Endodermal cell (in vitro differentiated cells): ENCODE data around the gene LIPC. TPM values are rescaled to one million over a fixed set of nuclear protein-coding genes. Genes with fewer than 3 reads are reported as not detected.

Source experiments
- DNase-seq: peaks from one replicate; pipeline ENCODE4 v3.0.0-alpha.2; 2017
- H3K27ac ChIP-seq: 2 replicates; pipeline ENCODE4 v1.5.1; 2013; ENCODE audit warnings: mild to moderate bottlenecking, low read depth, low read length, moderate library complexity
- H3K27me3 ChIP-seq: 2 replicates; pipeline ENCODE4 v1.6.1; 2013; ENCODE audit warnings: mild to moderate bottlenecking, low read length, moderate library complexity; ENCODE audit not compliant: insufficient read depth, control insufficient read depth, poor library complexity, severe bottlenecking
- H3K36me3 ChIP-seq: 2 replicates; pipeline ENCODE4 v1.7.0; 2013; ENCODE audit warnings: mild to moderate bottlenecking, low read length, moderate library complexity; ENCODE audit not compliant: control insufficient read depth, insufficient read depth
- H3K4me1 ChIP-seq: one replicate; pipeline ENCODE4 v1.7.0; 2013; ENCODE audit warnings: low read length; ENCODE audit not compliant: control insufficient read depth, insufficient read depth
- H3K4me3 ChIP-seq: 2 replicates; pipeline ENCODE4 v1.5.1; 2013; ENCODE audit warnings: mild to moderate bottlenecking, low read length, moderate library complexity
- H3K9ac ChIP-seq: 2 replicates; pipeline ENCODE4 v1.6.1; 2013; ENCODE audit warnings: mild to moderate bottlenecking, low read length, moderate library complexity; ENCODE audit not compliant: poor library complexity, severe bottlenecking; ENCODE audit errors: extremely low read depth
- H3K9me3 ChIP-seq: 2 replicates; pipeline ENCODE4 v1.6.1; 2013; ENCODE audit warnings: mild to moderate bottlenecking, low read length, moderate library complexity; ENCODE audit not compliant: control insufficient read depth
- H3K27ac Mint-ChIP-seq: 2 replicates; pipeline ENCODE4 v1.8.0; 2020; ENCODE audit warnings: mixed read lengths
- H3K27me3 Mint-ChIP-seq: 2 replicates; pipeline ENCODE4 v1.8.0; 2021; ENCODE audit warnings: mild to moderate bottlenecking, mixed read lengths; ENCODE audit not compliant: insufficient read depth
- H3K36me3 Mint-ChIP-seq: 2 replicates; pipeline ENCODE4 v1.8.0; 2020; ENCODE audit warnings: low read depth, mixed read lengths
- H3K4me1 Mint-ChIP-seq: 2 replicates; pipeline ENCODE4 v1.8.0; 2020; ENCODE audit warnings: mixed read lengths
- H3K4me3 Mint-ChIP-seq: 2 replicates; pipeline ENCODE4 v1.8.0; 2020; ENCODE audit warnings: mild to moderate bottlenecking, moderate library complexity, mixed read lengths
- H3K9me3 Mint-ChIP-seq: 2 replicates; pipeline ENCODE4 v1.8.0; 2020; ENCODE audit warnings: mild to moderate bottlenecking, mixed read lengths
- CTCF ChIP-seq: fragments of 200-600 bp; sonication (generic); conservative IDR thresholded peaks from 2 replicates; pipeline ENCODE4 v1.5.0; 2021; ENCODE audit warnings: antibody characterized with exemption, mild to moderate bottlenecking
- WGBS, 2 experiments: methylation state at CpG; one replicate each; pipeline versions ENCODE4 v1.1.5 to v1.1.7; 2013; ENCODE audit warnings: missing lambda C conversion rate in 2 of 2, mixed read lengths in 1 of 2; ENCODE audit not compliant: insufficient coverage in 1 of 2, insufficient read length in 1 of 2; 5-methylcytosine and 5-hydroxymethylcytosine counted together
- total RNA-seq, 2 donors: library from RNA; stranded (reverse); fragmentation: NEBNext Ultra II Directional in 1 of 2; extraction: Animal tissue kit (Norgen Biotek cat#: 25700) in 1 of 2; gene quantifications; 2 replicates in 1 of 2; 3 replicates in 1 of 2; pipeline ENCODE4 v1.2.1, GENCODE V29; 2021

Gene LIPC
- total RNA-seq, 2 donors from 2014 or later: not detected

- no peak overlapping the region for H3K9ac ChIP-seq
- no peak overlapping the region for H3K27ac Mint-ChIP-seq
- no peak overlapping the region for H3K4me3 ChIP-seq
- peaks cover 7% of the 10 kb centered on the region for H3K4me1 ChIP-seq
- no peak overlapping the region for H3K4me3 Mint-ChIP-seq
- no peaks in the 10 kb centered on the region for H3K9me3 ChIP-seq
- H3K27me3 Mint-ChIP-seq: no peaks in the 10 kb centered on the region
- no peak for TF ChIP-seq CTCF
- 74 to 88% methylated on average over 8 to 12 of the region's 13 CpGs for WGBS, 2 experiments
- H3K27ac ChIP-seq: no peak overlapping the region
- peaks cover 28% of the 10 kb centered on the region for H3K4me1 Mint-ChIP-seq
- peak; percentile 76 for DNase-seq
- no peaks in the 10 kb centered on the region for H3K27me3 ChIP-seq
- no peaks in the 10 kb centered on the region for H3K36me3 Mint-ChIP-seq
- no peaks in the 10 kb centered on the region for H3K36me3 ChIP-seq
- H3K9me3 Mint-ChIP-seq: no peaks in the 10 kb centered on the region
Observed at GRCh38 chr15:58521293-58521991, 89.7 kb downstream of the LIPC start.

- Mint-ChIP-seq H3K27me3 (no peaks in the 10 kb centered on the region), H3K4me1 (peaks cover 26% of the 10 kb centered on the region)
Observed at GRCh38 chr15:58522391-58522790, 90.6 kb downstream of the LIPC start.

GRCh38 chr15:58522865-58523264, 91.1 kb downstream of the LIPC start:
- TF ChIP-seq CTCF: no peak
- Mint-ChIP-seq H3K4me3 (no peak overlapping the region), H3K36me3 (no peaks in the 10 kb centered on the region), H3K27me3 (no peaks in the 10 kb centered on the region), H3K27ac (no peak overlapping the region), H3K4me1 (peaks cover 26% of the 10 kb centered on the region), H3K9me3 (no peaks in the 10 kb centered on the region)
- H3K27me3 ChIP-seq: no peaks in the 10 kb centered on the region
- no peak overlapping the region for H3K27ac ChIP-seq
- peaks cover 7% of the 10 kb centered on the region for H3K4me1 ChIP-seq
- no peak overlapping the region for H3K4me3 ChIP-seq
- whole genome bisulfite sequencing, 2 experiments: 91 to 95% methylated on average over 5 to 9 of the region's 9 CpGs
- no peaks in the 10 kb centered on the region for H3K36me3 ChIP-seq
- H3K9ac ChIP-seq: no peak overlapping the region
- H3K9me3 ChIP-seq: no peaks in the 10 kb centered on the region
- DNase-seq: no peak

More at GRCh38 chr15:58522391-58522790, 90.6 kb downstream of the LIPC start:
- H3K4me3 Mint-ChIP-seq: no peak overlapping the region
- H3K4me1 ChIP-seq: peaks cover 7% of the 10 kb centered on the region
- H3K4me3 ChIP-seq: no peak overlapping the region
- no peak for DNase-seq
- 91 to 94% methylated on average over 7 to 9 of the region's 9 CpGs for WGBS, 2 experiments
- no peaks in the 10 kb centered on the region for H3K36me3 ChIP-seq
- TF ChIP-seq CTCF: no peak
- H3K9ac ChIP-seq: no peak overlapping the region
- H3K27ac Mint-ChIP-seq: no peak overlapping the region
- no peaks in the 10 kb centered on the region for H3K27me3 ChIP-seq
- H3K27ac ChIP-seq: no peak overlapping the region
- no peaks in the 10 kb centered on the region for H3K9me3 Mint-ChIP-seq
- no peaks in the 10 kb centered on the region for H3K36me3 Mint-ChIP-seq
- H3K9me3 ChIP-seq: no peaks in the 10 kb centered on the region
